HG03571 (cell line): ENCODE measurements around the gene CD151.

Experiments
- ATAC-seq: cut with Tn5 transposase; IDR thresholded peaks from one replicate; pipeline ENCODE4 v1.9.1; 2021; ENCODE audit not compliant: unreplicated experiment

CD151 gene

GRCh38 chr11:869399-870126 lies 36.8 kb downstream of the CD151 start:
- ATAC-seq: no peak

- ATAC-seq: no peak
These were observed 37.3 kb downstream of the CD151 start for GRCh38 chr11:870127-870413.

- ATAC-seq: no peak
These were observed 37.7 kb downstream of the CD151 start for GRCh38 chr11:870418-870817.

GRCh38 chr11:871472-871871 lies 38.7 kb downstream of the CD151 start:
- ATAC-seq: no peak

GRCh38 chr11:872799-873198 lies 40.0 kb downstream of the CD151 start:
- ATAC-seq: no peak

GRCh38 chr11:873706-874105 lies 41.0 kb downstream of the CD151 start:
- no peak for ATAC-seq

- ATAC-seq: no peak
These were observed 42.5 kb downstream of the CD151 start for GRCh38 chr11:875203-875602.

GRCh38 chr11:875769-876301 lies 43.1 kb downstream of the CD151 start:
- no peak for ATAC-seq

GRCh38 chr11:876545-876944 lies 43.8 kb downstream of the CD151 start:
- no peak for ATAC-seq

GRCh38 chr11:877565-877964 lies 44.8 kb downstream of the CD151 start:
- no peak for ATAC-seq

- no peak for ATAC-seq
These were observed 47.7 kb downstream of the CD151 start for GRCh38 chr11:880447-880846.

- no peak for ATAC-seq
These were observed 49.8 kb downstream of the CD151 start for GRCh38 chr11:882596-882995.

GRCh38 chr11:883527-883926 lies 50.8 kb downstream of the CD151 start:
- ATAC-seq: no peak

- ATAC-seq: no peak
These were observed 51.9 kb downstream of the CD151 start for GRCh38 chr11:884578-885070.

- no peak for ATAC-seq
These were observed 53.8 kb downstream of the CD151 start for GRCh38 chr11:886568-886967.

GRCh38 chr11:887589-887988 lies 54.8 kb downstream of the CD151 start:
- no peak for ATAC-seq
